SJSA1 (cell line): Measurements from ENCODE around the gene PLD1. TPM values are rescaled to one million over a fixed set of nuclear protein-coding genes. Genes with fewer than 3 reads are reported as not detected.

Experiments
- DNase-seq, 2 experiments: peaks; one replicate each; pipeline ENCODE4 v3.0.0-alpha.2; 2015 to 2020; ENCODE audit warnings: low spot score in 2 of 2, low read depth in 1 of 2
- H3K27ac ChIP-seq: fragments of 250-450 bp; sonication (Bioruptor Pico); 2 replicates; pipeline ENCODE4 v1.5.1; 2020; ENCODE audit warnings: mild to moderate bottlenecking, moderate library complexity
- H3K27me3 ChIP-seq: fragments of 250-450 bp; sonication (Bioruptor Pico); replicated peaks from 2 replicates; pipeline ENCODE4 v1.5.1; 2020; ENCODE audit warnings: mild to moderate bottlenecking, moderate library complexity
- H3K36me3 ChIP-seq: fragments of 250-450 bp; sonication (Bioruptor Pico); 2 replicates; pipeline ENCODE4 v1.5.1; 2020; ENCODE audit warnings: mild to moderate bottlenecking
- H3K4me1 ChIP-seq: fragments of 250-450 bp; sonication (Bioruptor Pico); replicated peaks from 2 replicates; pipeline ENCODE4 v1.6.1; 2021; ENCODE audit warnings: mild to moderate bottlenecking
- H3K4me3 ChIP-seq: fragments of 250-450 bp; sonication (Bioruptor Pico); 2 replicates; pipeline ENCODE4 v1.5.1; 2020; ENCODE audit warnings: mild to moderate bottlenecking
- H3K9me3 ChIP-seq: fragments of 250-450 bp; sonication (Bioruptor Pico); replicated peaks from 2 replicates; pipeline ENCODE4 v1.5.1; 2020; ENCODE audit warnings: mild to moderate bottlenecking
- total RNA-seq: library from RNA; depleted of rRNA; stranded (reverse); fragments of >200 nt; shearing (Covaris generic); gene quantifications from 2 replicates; pipeline ENCODE4 v1.2.3, GENCODE V29; 2014

The PLD1 gene
- total RNA-seq, 1 experiment from 2014 or later, result 3.3 TPM

- Histone ChIP-seq H3K4me1 (peaks cover 68% of the 10 kb centered on the region), H3K36me3 (no peaks in the 10 kb centered on the region), H3K9me3 (no peaks in the 10 kb centered on the region), H3K27me3 (no peaks in the 10 kb centered on the region), H3K4me3 (no peak overlapping the region), H3K27ac (peak overlapping the region; percentile 81)
- DNase-seq, result no peak
Observed at GRCh38 chr3:171807129-171807675, 3.1 kb downstream of the PLD1 start.

GRCh38 chr3:171806200-171807128 is 3.8 kb downstream of the PLD1 start:
- no peaks in the 10 kb centered on the region for H3K27me3 ChIP-seq
- H3K9me3 ChIP-seq, result no peaks in the 10 kb centered on the region
- no peak overlapping the region for H3K4me3 ChIP-seq
- H3K27ac ChIP-seq, result peak overlapping the region; percentile 81
- peak in 1 of 2 experiments; percentile 77 for DNase-seq
- peaks cover 66% of the 10 kb centered on the region for H3K4me1 ChIP-seq
- no peaks in the 10 kb centered on the region for H3K36me3 ChIP-seq

GRCh38 chr3:171805687-171806086 is 4.6 kb downstream of the PLD1 start:
- H3K4me3 ChIP-seq, result no peak overlapping the region
- no peaks in the 10 kb centered on the region for H3K36me3 ChIP-seq
- DNase-seq, result no peak
- H3K9me3 ChIP-seq, result no peaks in the 10 kb centered on the region
- peak overlapping the region; percentile 81 for H3K27ac ChIP-seq
- peaks cover 66% of the 10 kb centered on the region for H3K4me1 ChIP-seq
- H3K27me3 ChIP-seq, result no peaks in the 10 kb centered on the region

- DNase-seq, result peak in 1 of 2 experiments; percentile 32
Observed at GRCh38 chr3:171804618-171805389, 5.5 kb downstream of the PLD1 start.

GRCh38 chr3:171803044-171803443 is 7.2 kb downstream of the PLD1 start:
- Histone ChIP-seq H3K27me3 (no peaks in the 10 kb centered on the region), H3K4me1 (peaks cover 53% of the 10 kb centered on the region), H3K36me3 (no peaks in the 10 kb centered on the region), H3K4me3 (no peak overlapping the region), H3K27ac (no peak overlapping the region), H3K9me3 (no peaks in the 10 kb centered on the region)
- DNase-seq, result no peak

More at GRCh38 chr3:171804618-171805389, 5.5 kb downstream of the PLD1 start:
- peak overlapping the region; percentile 81 for H3K27ac ChIP-seq
- no peaks in the 10 kb centered on the region for H3K9me3 ChIP-seq
- peaks cover 63% of the 10 kb centered on the region for H3K4me1 ChIP-seq
- no peaks in the 10 kb centered on the region for H3K36me3 ChIP-seq
- H3K27me3 ChIP-seq, result no peaks in the 10 kb centered on the region
- no peak overlapping the region for H3K4me3 ChIP-seq

GRCh38 chr3:171802590-171802956 is 7.7 kb downstream of the PLD1 start:
- Histone ChIP-seq H3K27ac (peak overlapping the region; percentile 86), H3K4me3 (no peak overlapping the region), H3K9me3 (no peaks in the 10 kb centered on the region), H3K36me3 (no peaks in the 10 kb centered on the region), H3K27me3 (no peaks in the 10 kb centered on the region), H3K4me1 (peaks cover 56% of the 10 kb centered on the region)
- DNase-seq, result no peak

GRCh38 chr3:171801738-171802589 is 8.3 kb downstream of the PLD1 start:
- Histone ChIP-seq H3K4me1 (peaks cover 56% of the 10 kb centered on the region), H3K4me3 (no peak overlapping the region)

GRCh38 chr3:171799501-171799900 is 10.8 kb downstream of the PLD1 start:
- no peak overlapping the region for H3K4me3 ChIP-seq
- DNase-seq, result no peak

More at GRCh38 chr3:171801738-171802589, 8.3 kb downstream of the PLD1 start:
- Histone ChIP-seq H3K27ac (peak overlapping the region; percentile 86), H3K27me3 (no peaks in the 10 kb centered on the region), H3K9me3 (no peaks in the 10 kb centered on the region), H3K36me3 (no peaks in the 10 kb centered on the region)
- peak in 1 of 2 experiments; percentile 89 for DNase-seq

GRCh38 chr3:171797873-171798272 is 12.4 kb downstream of the PLD1 start:
- Histone ChIP-seq H3K27ac (no peak overlapping the region), H3K27me3 (no peaks in the 10 kb centered on the region), H3K4me3 (no peak overlapping the region), H3K36me3 (no peaks in the 10 kb centered on the region), H3K9me3 (no peaks in the 10 kb centered on the region), H3K4me1 (peaks cover 28% of the 10 kb centered on the region)
- no peak for DNase-seq

More at GRCh38 chr3:171799501-171799900, 10.8 kb downstream of the PLD1 start:
- H3K9me3 ChIP-seq, result no peaks in the 10 kb centered on the region
- H3K4me1 ChIP-seq, result peaks cover 32% of the 10 kb centered on the region
- no peak overlapping the region for H3K27ac ChIP-seq
- no peaks in the 10 kb centered on the region for H3K36me3 ChIP-seq
- H3K27me3 ChIP-seq, result no peaks in the 10 kb centered on the region

- no peaks in the 10 kb centered on the region for H3K9me3 ChIP-seq
- H3K4me1 ChIP-seq, result peaks cover 29% of the 10 kb centered on the region
- no peaks in the 10 kb centered on the region for H3K27me3 ChIP-seq
- H3K36me3 ChIP-seq, result no peaks in the 10 kb centered on the region
- H3K27ac ChIP-seq, result no peak overlapping the region
- no peak for DNase-seq
- no peak overlapping the region for H3K4me3 ChIP-seq
Observed at GRCh38 chr3:171797265-171797679, 13.0 kb downstream of the PLD1 start.

GRCh38 chr3:171796625-171797264 is 13.5 kb downstream of the PLD1 start:
- H3K4me3 ChIP-seq, result no peak overlapping the region
- peaks cover 31% of the 10 kb centered on the region for H3K4me1 ChIP-seq
- DNase-seq, result no peak
- H3K27ac ChIP-seq, result no peak overlapping the region
- H3K27me3 ChIP-seq, result no peaks in the 10 kb centered on the region
- no peaks in the 10 kb centered on the region for H3K9me3 ChIP-seq
- H3K36me3 ChIP-seq, result no peaks in the 10 kb centered on the region

- Histone ChIP-seq H3K27me3 (no peaks in the 10 kb centered on the region), H3K4me3 (no peak overlapping the region), H3K27ac (peak overlapping the region; percentile 76; the same call in 1 of the 2 replicates), H3K36me3 (no peaks in the 10 kb centered on the region), H3K4me1 (peaks cover 48% of the 10 kb centered on the region), H3K9me3 (no peaks in the 10 kb centered on the region)
- DNase-seq, result no peak
Observed at GRCh38 chr3:171792531-171792930, 17.8 kb downstream of the PLD1 start.
